GM19193 (cell line): Measurements from ENCODE around the gene HOXB7.

Experiments used
- POLR2A ChIP-seq: IDR thresholded peaks from 4 replicates; pipeline ENCODE4 v1.6.1; 2011; ENCODE audit not compliant: insufficient read depth, insufficient read length; ENCODE audit errors: extremely low read depth

The HOXB7 gene

GRCh38 chr17:48600244-48601098 is 10.3 kb downstream of the HOXB7 start:
- no peak for TF ChIP-seq POLR2A

- no peak for TF ChIP-seq POLR2A
Observed at GRCh38 chr17:48599354-48599753, 11.5 kb downstream of the HOXB7 start.

- TF ChIP-seq POLR2A = no peak
Observed at GRCh38 chr17:48598736-48599135, 12.1 kb downstream of the HOXB7 start.

- no peak for TF ChIP-seq POLR2A
Observed at GRCh38 chr17:48597778-48598631, 12.8 kb downstream of the HOXB7 start.

GRCh38 chr17:48597528-48597777 is 13.4 kb downstream of the HOXB7 start:
- no peak for TF ChIP-seq POLR2A

- TF ChIP-seq POLR2A = no peak
Observed at GRCh38 chr17:48596735-48597527, 13.9 kb downstream of the HOXB7 start.

GRCh38 chr17:48596000-48596734 is 14.7 kb downstream of the HOXB7 start:
- TF ChIP-seq POLR2A = no peak

GRCh38 chr17:48595278-48595999 is 15.4 kb downstream of the HOXB7 start:
- TF ChIP-seq POLR2A = no peak

- no peak for TF ChIP-seq POLR2A
Observed at GRCh38 chr17:48594538-48595277, 16.1 kb downstream of the HOXB7 start.

- no peak for TF ChIP-seq POLR2A
Observed at GRCh38 chr17:48593840-48594537, 16.8 kb downstream of the HOXB7 start.

- no peak for TF ChIP-seq POLR2A
Observed at GRCh38 chr17:48593126-48593829, 17.5 kb downstream of the HOXB7 start, which contains the start of gene HOXB5. Gene HOXB5, minus strand, starts transcription at chr17:48593779. Its CDS starts 97 bp downstream, at chr17:48593682.

GRCh38 chr17:48592577-48592976 is 18.2 kb downstream of the HOXB7 start:
- no peak for TF ChIP-seq POLR2A
